GM08714 (cell line): ENCODE data around the gene ETV3L.

ENCODE experiments used
- H3K4me3 ChIP-seq: fragments of 200-500 bp; sonication (Bioruptor generic); 2 replicates; pipeline ENCODE4 v1.5.1; 2014; ENCODE audit warnings: mild to moderate bottlenecking, low read length, inconsistent platforms
- ZNF274 ChIP-seq: IDR thresholded peaks from 2 replicates; pipeline ENCODE4 v1.6.1; 2012; ENCODE audit warnings: mild to moderate bottlenecking, low read depth, low read length

ETV3L gene

GRCh38 chr1:157115851-157116736, 16.5 kb upstream of the ETV3L start:
- no peak overlapping the region for H3K4me3 ChIP-seq
- TF ChIP-seq ZNF274 = no peak

GRCh38 chr1:157115429-157115838, 15.8 kb upstream of the ETV3L start:
- no peak for TF ChIP-seq ZNF274
- H3K4me3 ChIP-seq = no peak overlapping the region

GRCh38 chr1:157114183-157115121, 14.8 kb upstream of the ETV3L start:
- no peak for TF ChIP-seq ZNF274
- no peak overlapping the region for H3K4me3 ChIP-seq

GRCh38 chr1:157113631-157114030, 14.0 kb upstream of the ETV3L start:
- no peak for TF ChIP-seq ZNF274
- no peak overlapping the region for H3K4me3 ChIP-seq

GRCh38 chr1:157113106-157113505, 13.5 kb upstream of the ETV3L start:
- no peak overlapping the region for H3K4me3 ChIP-seq
- TF ChIP-seq ZNF274 = no peak

GRCh38 chr1:157112186-157112867, 12.7 kb upstream of the ETV3L start:
- no peak for TF ChIP-seq ZNF274
- H3K4me3 ChIP-seq = no peak overlapping the region

GRCh38 chr1:157111396-157112165, 12.0 kb upstream of the ETV3L start:
- no peak overlapping the region for H3K4me3 ChIP-seq
- TF ChIP-seq ZNF274 = no peak

GRCh38 chr1:157110686-157111085, 11.1 kb upstream of the ETV3L start:
- no peak for TF ChIP-seq ZNF274

GRCh38 chr1:157110003-157110402, 10.4 kb upstream of the ETV3L start:
- H3K4me3 ChIP-seq = no peak overlapping the region
- TF ChIP-seq ZNF274 = no peak

More at GRCh38 chr1:157110686-157111085, 11.1 kb upstream of the ETV3L start:
- H3K4me3 ChIP-seq = no peak overlapping the region

GRCh38 chr1:157108448-157108847, 8.8 kb upstream of the ETV3L start:
- H3K4me3 ChIP-seq = no peak overlapping the region
- no peak for TF ChIP-seq ZNF274

GRCh38 chr1:157107702-157108101, 8.1 kb upstream of the ETV3L start:
- H3K4me3 ChIP-seq = no peak overlapping the region
- no peak for TF ChIP-seq ZNF274

GRCh38 chr1:157106813-157107189, 7.2 kb upstream of the ETV3L start:
- no peak overlapping the region for H3K4me3 ChIP-seq
- no peak for TF ChIP-seq ZNF274
